BJ (cell line): ENCODE results near the gene DEK. TPM values are rescaled to one million over a fixed set of nuclear protein-coding genes. Genes with fewer than 3 reads are reported as not detected.

Source experiments
- CTCF ChIA-PET: fragments of 350-600 bp; formaldehyde crosslinking; extraction: SDS; loops from one replicate; lab custom pipeline; 2021; ENCODE audit warnings: antibody characterized with exemption, inconsistent platforms; lab: Yijun Ruan, JAX
- POLR2A ChIA-PET: fragments of 300-600 bp; sonication (Branson Sonifier 250); formaldehyde crosslinking; extraction: SDS; loops from one replicate; lab custom pipeline; 2021; ENCODE audit warnings: antibody characterized with exemption; lab: Charles Lee
- DNase-seq: peaks from one replicate; pipeline ENCODE4 v3.0.0-alpha.2; 2011; ENCODE audit warnings: low read depth
- H3K27me3 ChIP-seq: 2 replicates; pipeline ENCODE4 v1.6.0; 2011; ENCODE audit warnings: low read length; ENCODE audit not compliant: control insufficient read depth, insufficient read depth
- H3K36me3 ChIP-seq: 2 replicates; pipeline ENCODE4 v1.5.1; 2011; ENCODE audit warnings: low read length; ENCODE audit not compliant: control insufficient read depth, insufficient read depth
- H3K4me3 ChIP-seq: 2 replicates; pipeline ENCODE4 v1.5.1; 2011; ENCODE audit warnings: low read depth, mild to moderate bottlenecking, control low read depth, low read length
- CTCF ChIP-seq: IDR thresholded peaks from 2 replicates; pipeline ENCODE4 v1.5.1; 2011; ENCODE audit warnings: low read depth, mild to moderate bottlenecking, control low read depth, inconsistent platforms, low read length, moderate library complexity; ENCODE audit not compliant: insufficient read depth
- polyA plus RNA-seq: library from polyadenylated mRNA; depleted of rRNA; stranded (reverse); fragments of >200 nt; gene quantifications from 2 replicates; pipeline ENCODE4 v1.2.3, GENCODE V29; 2011

Gene DEK
- polyA plus RNA-seq, 1 experiment: 29.2 TPM

- no peak for TF ChIP-seq CTCF
- no peaks in the 10 kb centered on the region for H3K27me3 ChIP-seq
- H3K4me3 ChIP-seq: no peak overlapping the region
- ChIA-PET CTCF (interaction anchor here (0.7 to 2.9 kb wide), 5 partner anchors 19 to 197 kb away, joined by 3 to 8 read pairs (median 3); partner anchors contain the start of gene RNF144B), POLR2A (no interaction called here)
- DNase-seq: peak; percentile 62
- H3K36me3 ChIP-seq: no peaks in the 10 kb centered on the region
Measured at GRCh38 chr6:18306977-18307376, 42.6 kb upstream of the DEK start.

- no peaks in the 10 kb centered on the region for H3K27me3 ChIP-seq
- POLR2A ChIA-PET: no interaction called here
- no peak overlapping the region for H3K4me3 ChIP-seq
- no peak for DNase-seq
- TF ChIP-seq CTCF: no peak
- no peaks in the 10 kb centered on the region for H3K36me3 ChIP-seq
- CTCF ChIA-PET: interaction anchor here (1.2 to 1.3 kb wide), 2 partner anchors 10 to 25 kb away, joined by 3 to 4 read pairs; no protein-coding TSS in a partner anchor
Measured at GRCh38 chr6:18302561-18303439, 38.5 kb upstream of the DEK start.

DNA sequence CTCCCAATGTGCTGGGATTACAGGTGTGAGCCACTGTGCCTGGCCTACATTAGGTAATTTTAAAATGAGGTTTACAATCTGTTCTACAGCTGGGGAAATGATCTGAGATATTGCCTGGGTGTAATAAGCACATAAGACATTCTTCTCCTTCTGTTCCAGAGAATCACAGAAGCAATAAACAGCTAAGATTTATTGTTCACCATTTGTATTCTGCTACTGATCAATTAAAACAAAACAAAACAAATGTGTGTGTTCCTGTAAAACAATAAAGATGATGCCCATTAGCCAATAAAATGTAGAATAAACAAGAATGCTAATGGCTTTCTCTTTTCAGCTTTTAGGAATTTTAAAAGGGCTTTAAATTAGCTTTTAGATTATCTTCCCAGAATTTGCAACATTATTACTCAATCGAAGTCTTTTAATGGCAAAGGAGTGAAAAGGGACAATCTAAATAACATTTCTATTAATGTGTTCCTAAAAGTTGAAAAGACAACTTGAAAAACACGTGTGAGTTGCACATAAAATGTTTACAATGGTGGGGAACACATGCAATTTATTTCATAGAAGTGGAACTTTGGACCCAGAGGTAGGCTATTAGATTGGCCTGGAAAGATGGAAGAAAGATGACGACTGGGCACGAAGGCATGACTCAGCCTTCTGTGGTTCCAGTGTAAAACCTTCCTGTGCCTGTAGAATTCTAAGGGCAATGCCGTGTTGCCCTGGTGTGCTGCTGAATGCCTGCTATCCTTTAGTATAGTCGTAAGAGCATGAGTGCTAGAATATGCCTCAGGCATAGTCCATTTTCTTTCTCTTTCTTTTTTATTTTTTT lies 29.0 kb upstream of the DEK start:
- DNase-seq: peak; percentile 90
- H3K27me3 ChIP-seq: no peaks in the 10 kb centered on the region
- POLR2A ChIA-PET: interaction anchor here (0.6 kb wide), 1 partner anchor 112 kb away, joined by 3 read pairs; no protein-coding TSS in a partner anchor
- CTCF ChIA-PET: interaction anchor here (1.1 kb wide), 1 partner anchor 10 kb away, joined by 3 read pairs; no protein-coding TSS in a partner anchor
- no peak overlapping the region for H3K4me3 ChIP-seq
- H3K36me3 ChIP-seq: no peaks in the 10 kb centered on the region
- no peak for TF ChIP-seq CTCF

- POLR2A ChIA-PET: no interaction called here
- Histone ChIP-seq H3K36me3 (no peaks in the 10 kb centered on the region), H3K4me3 (no peak overlapping the region), H3K27me3 (no peaks in the 10 kb centered on the region; the same call in 1 of the 2 replicates)
- no peak for DNase-seq
- CTCF ChIA-PET: no interaction called here
- no peak for TF ChIP-seq CTCF
Measured at GRCh38 chr6:18289283-18289682, 25.0 kb upstream of the DEK start.

DNA sequence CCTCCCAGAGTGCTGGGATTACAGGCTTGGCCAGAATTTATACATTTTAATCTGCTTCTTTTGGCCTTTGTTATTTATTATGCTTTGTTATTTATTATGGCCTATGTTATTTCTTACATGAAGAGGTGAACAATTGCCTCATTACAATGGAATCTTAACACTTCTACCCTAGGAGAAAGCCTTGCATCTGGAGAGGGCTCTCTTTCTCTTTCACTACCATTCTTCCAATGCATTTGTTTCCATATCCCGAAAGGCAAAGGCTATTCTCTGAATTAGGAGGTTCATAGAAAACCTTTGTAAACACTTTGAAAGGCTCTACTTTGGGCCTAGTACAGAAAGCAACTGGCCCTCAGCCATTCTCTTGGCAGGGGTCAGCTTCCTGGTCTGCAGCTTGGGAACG lies 19.9 kb upstream of the DEK start:
- H3K27me3 ChIP-seq: peaks cover 3% of the 10 kb centered on the region; the same call in 1 of the 2 replicates
- TF ChIP-seq CTCF: no peak
- no peaks in the 10 kb centered on the region for H3K36me3 ChIP-seq
- no peak overlapping the region for H3K4me3 ChIP-seq
- DNase-seq: no peak
- ChIA-PET CTCF (no interaction called here), POLR2A (no interaction called here)
